EL (cell line): ENCODE data around the gene NXPE1.
"Not testable (repeated sequence)": the region's sequence is repeated elsewhere in the genome, so short reads cannot be mapped to it uniquely, and the experiment has no call there.

Source experiments
- DNase-seq: peaks from one replicate; pipeline ENCODE4 v3.0.0-alpha.2; 2016

Gene NXPE1

DNA sequence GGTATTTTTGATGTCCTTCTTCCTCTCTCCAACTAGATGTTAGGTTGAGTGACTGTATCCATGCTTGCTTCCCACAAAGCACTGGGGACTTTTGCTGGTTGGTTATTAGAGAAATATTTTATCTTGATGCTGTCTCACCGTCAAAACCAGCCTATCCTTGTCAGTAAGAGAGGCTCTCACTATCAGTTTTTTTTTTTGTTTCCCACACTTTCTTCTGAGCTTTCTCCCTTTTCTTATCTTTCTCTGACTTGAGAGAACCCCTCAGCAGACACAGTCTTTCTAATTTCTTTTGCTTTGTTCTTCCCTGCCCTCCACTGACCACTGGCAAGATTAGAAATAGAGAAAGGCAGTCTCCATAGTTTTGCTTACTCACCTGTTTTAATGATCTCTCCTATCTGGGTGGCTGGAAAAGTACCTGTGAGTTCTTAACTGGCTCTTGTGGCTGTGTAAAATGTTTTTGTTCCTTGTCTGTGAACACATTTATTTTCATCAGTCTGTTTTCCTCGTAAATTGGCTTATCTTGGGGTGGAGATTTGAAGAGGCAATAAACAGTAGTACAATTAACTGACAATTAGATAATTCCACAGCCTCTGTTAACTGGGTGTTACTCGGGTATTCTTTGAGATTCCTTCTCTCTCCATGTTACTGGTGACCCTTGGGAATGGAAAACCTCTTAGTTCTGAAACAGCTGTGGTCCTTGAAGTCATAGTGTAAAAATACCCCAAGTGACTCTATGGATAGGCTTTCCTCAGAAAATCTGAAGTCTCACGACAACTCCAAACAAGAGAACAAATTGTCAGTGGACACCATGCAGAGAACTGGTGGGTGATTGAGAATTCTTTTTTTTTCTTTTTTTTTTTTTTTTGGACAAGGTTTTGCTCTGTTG is at the start of gene NXPE1:
Gene NXPE1, minus strand, starts transcription at position 457 of the 886 bp plus-strand sequence. CDS start 8,680 bp downstream, outside the sequence.
- no peak for DNase-seq

- no peak for DNase-seq
Measured at GRCh38 chr11:114609429-114609828, 49.7 kb upstream of the NXPE1 start.

DNA sequence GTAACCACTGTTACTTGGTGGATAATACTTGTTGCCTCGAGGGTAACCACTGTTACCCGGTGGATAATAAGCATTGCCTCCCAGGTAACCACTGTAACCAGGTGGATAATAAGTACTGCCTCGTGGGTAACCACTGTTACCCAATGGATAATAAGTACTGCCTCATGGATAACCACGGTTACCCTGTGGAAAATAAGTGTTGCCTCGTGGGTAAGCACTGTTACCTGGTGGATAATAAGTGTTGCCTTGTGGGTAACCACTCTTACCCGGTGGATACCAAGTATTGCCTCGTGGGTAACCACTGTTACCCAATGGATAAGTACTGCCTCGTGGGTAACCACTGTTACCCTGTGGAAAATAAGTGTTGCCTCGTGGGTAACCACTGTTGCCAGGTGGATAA is 48.9 kb upstream of the NXPE1 start:
- DNase-seq, result not testable (repeated sequence)

DNA sequence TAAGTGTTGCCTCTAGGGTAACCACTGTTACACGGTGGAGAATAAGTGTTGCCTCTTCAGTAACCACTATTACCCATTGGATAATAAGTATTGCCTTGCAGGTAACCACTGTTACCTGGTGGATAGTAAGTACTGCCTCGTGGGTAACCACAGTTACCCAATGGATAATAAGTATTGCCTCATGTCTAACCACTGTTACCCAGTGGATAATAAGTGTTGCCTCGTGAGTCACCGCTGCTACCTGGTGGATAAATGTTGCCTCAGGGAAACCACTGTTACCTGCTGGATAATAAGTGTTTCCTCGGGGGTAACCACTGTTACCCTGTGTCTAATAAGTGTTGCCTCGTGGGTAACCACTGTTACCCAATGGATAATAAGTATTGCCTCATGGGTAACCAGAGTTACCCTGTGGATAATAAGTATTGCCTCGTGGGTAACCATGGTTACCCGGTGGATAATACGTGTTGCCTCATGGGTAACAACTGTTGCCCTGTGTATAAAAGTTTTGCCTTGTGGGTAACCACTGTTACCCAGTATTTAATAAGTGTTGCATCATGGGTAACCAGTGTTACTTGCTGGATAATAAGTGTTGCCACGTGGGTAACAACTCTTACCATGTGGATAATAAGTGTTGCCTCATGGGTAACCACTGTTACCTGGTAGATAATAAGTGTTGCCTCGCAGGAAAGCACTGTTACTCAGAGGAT is 48.2 kb upstream of the NXPE1 start:
- no peak for DNase-seq

DNA sequence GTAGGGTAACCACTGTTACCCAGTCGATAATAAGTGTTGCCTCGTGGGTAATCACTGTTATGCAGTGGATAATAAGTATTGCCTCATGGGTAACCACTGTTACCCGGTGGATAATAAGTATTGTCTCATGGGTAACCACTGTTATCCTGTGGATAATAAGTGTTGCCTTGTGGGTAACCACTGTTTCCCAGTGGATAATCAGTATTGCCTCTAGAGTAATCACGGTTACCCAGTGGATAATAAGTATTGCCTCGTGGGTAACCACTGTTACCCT is 47.1 kb upstream of the NXPE1 start:
- DNase-seq, result not testable (repeated sequence)

DNA sequence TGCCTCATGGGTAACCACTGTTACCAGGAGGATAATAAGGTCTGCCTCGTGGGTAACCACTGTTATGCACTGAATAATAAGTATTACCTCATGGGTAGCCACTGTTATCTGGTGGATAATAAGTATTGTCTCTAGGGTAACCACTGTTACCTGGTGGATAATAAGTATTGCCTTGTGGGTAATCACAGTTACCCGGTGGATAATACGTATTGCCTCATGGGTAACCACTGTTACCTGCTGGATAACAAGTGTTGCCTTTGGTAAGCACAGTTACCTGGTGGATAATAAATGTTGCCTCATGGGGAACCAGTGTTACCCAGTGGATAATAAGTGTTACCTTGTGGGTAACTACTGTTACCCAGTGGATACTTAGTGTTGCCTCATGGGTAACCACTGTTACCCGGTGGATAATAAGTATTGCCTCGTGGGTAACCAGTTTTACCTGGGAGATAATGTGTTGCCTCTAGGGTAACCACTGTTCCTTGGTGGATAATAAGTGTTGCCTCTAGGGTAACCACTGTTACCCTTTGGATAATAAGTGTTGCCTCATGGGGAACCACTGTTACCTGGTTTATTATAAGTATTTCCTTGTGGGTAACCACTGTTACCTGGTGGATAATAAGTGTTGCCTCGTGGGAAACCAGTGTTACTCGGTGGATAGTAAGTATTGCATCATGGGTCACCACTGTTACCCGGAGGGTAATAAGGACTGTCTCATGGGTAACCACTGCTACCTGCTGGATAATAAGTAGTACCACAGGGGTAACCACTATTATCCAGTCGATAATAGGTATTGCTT is 46.5 kb upstream of the NXPE1 start:
- peak; percentile 6 for DNase-seq

DNA sequence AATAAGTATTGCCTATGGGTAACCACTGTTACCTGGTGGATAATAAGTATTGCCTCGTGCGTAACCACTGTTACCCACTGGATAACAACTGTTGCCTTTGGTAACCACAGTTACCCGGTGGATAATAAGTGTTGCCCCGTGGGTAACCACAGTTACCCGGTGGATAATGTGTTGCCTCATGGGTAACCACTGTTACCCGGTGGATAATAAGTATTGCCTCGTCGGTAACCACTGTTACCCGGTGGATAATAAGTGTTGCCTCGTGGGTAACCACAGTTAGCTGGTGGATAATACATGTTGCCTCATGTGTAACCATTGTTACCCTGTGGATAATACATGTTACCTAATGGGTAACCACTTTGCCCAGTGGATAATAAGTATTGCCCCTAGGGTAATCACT is 45.7 kb upstream of the NXPE1 start:
- no peak for DNase-seq

GRCh38 chr11:114604886-114605285 is 45.2 kb upstream of the NXPE1 start:
- no peak for DNase-seq

DNA sequence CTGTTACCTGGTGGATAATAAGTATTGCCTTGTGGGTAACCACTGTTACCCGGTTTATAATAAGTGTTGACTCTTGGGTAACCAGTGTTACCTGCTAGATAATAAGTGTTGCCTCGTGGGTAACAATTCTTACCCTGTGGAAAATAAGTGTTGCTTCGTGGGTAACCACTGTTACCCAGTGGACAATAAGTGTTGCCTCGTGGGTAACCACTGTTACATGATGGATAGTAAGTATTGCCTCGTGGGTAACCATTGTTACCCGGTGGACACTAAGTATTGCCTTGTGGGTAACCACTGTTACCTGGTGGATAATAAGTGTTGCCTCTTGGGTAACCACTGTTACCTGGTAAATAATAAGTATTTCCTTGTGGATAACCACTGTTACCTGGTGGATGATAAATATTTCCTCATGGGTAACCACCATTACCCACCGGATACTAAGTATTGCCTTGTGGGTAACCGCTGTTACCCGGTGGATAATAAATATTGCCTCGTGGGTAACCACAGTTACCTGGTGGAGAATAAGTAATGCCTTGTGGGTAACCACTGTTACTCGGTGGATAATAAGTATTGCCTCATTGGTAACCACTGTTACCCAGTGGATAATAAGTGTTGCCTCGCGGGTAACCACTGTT is 44.6 kb upstream of the NXPE1 start:
- DNase-seq, result no peak

DNA sequence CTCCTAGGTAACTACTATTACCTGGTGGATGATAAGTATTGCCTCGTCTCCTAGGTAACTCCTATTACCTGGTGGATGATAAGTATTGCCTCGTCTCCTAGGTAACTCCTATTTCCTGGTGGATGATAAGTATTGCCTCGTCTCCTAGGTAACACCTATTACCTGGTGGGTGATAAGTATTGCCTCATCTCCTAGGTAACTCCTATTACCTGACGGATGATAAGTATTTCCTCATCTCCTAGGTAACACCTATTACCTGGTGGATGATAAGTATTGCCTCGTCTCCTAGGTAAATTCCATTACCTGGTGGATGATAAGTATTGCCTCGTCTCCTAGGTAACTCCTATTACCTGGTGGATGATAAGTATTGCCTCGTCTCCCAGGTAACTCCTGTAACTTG is 43.5 kb upstream of the NXPE1 start:
- DNase-seq, result not testable (repeated sequence)

DNA sequence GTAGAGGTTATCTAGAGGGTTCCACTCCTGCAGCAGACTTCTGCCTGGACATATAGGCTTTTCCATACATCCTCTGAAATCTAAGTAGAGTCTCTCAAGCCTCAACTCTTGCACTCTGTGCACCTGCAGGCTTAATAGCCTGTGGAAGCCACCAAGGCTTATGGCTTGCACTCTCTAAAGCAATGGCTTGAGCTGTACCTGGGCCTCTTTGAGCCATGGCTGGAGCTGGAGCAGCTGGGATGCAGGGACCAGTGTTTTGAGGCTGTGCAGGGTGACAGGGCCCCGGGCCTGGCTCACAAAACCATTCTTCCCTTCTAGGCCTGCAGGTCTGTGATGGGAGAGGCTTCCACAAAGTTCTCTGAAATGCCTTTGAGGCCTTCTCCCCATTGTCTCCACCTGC is 38.8 kb upstream of the NXPE1 start:
- no peak for DNase-seq

GRCh38 chr11:114596175-114596919 is 36.7 kb upstream of the NXPE1 start:
- no peak for DNase-seq

- no peak for DNase-seq
Measured at GRCh38 chr11:114595571-114595970, 35.9 kb upstream of the NXPE1 start, which contains the start of gene NXPE4. Gene NXPE4, minus strand, starts transcription at chr11:114595786. Its CDS starts 1,027 bp downstream, at chr11:114594759.

- no peak for DNase-seq
Measured at GRCh38 chr11:114594703-114595102, 35.0 kb upstream of the NXPE1 start.

DNA sequence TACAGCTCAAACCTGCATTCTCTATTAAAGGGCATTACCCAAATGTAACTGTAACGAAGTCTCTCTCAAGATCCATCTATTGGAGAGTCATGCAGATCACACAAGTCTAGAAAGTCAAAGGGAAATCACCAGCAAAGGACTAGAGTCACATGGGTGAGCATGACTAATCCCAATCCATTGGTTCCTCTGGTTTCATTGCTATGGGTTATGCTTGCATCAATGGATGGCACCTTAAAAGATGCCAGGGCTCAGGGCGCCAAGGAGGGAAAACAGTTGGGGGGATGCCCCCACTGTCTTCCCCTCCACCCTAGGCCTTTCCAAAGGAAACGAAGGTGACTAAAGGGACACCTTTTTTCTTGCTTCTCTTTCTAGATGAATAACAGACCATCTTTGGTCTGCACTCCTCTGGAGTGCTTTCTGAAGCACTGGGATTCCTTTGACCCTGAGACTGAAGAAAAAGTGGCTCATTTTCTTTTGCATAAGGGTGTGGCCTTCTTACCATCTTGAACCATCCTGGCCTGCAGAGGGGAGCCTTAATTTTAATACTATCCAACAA is 27.8 kb upstream of the NXPE1 start:
- no peak for DNase-seq

GRCh38 chr11:114586797-114587196 is 27.1 kb upstream of the NXPE1 start:
- DNase-seq, result no peak

DNA sequence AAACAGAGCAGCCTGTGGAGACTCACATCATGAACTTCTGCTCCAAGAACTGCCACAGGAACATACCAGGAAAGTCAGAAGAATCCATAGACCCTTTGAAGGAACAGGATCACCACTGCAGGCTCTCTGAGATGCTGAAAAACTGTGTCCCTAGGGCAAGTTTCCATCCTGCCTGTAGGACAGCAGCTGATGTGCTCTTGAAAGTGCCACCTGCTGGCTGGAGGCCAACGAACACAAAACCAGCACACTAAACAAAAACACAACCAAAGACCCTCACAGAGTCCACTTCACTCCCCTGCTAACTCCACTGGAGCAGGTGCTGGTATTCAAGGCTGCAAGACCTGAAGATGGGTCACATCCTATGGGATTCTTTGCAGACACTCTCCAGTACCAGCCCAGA is 12.0 kb upstream of the NXPE1 start:
- no peak for DNase-seq

DNA sequence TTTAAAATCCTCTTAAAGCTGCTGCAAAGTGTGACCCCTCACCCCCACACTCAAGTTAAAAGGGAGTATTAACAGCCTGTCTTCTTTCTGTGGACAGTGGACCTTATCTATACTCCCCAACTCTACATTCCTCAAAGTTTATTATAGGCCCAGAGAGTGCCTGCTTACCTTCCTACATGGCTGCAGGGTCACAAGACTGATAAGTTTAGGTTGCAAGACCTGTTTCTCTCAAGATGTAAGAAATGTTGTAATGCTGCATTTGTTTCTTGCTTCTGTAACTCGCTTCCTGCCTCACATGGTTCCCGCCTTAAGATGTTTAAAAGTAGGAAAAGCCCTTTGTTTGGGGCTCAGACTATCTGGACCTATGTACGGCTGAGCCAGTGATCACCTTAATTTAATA is 10.1 kb upstream of the NXPE1 start:
- no peak for DNase-seq

- DNase-seq, result no peak
Measured at GRCh38 chr11:114566276-114566675, 6.6 kb upstream of the NXPE1 start.

- no peak for DNase-seq
Measured at GRCh38 chr11:114564831-114565230, 5.2 kb upstream of the NXPE1 start.

GRCh38 chr11:114563077-114563476 is 3.4 kb upstream of the NXPE1 start:
- DNase-seq, result peak; percentile 15
